Activated CD4-positive, alpha-beta T cell treated with anti-CD3 and anti-CD28 coated beads for 36 hours (primary cell): Measurements from ENCODE around the gene GFAP. TPM values are rescaled to one million over a fixed set of nuclear protein-coding genes. Genes with fewer than 3 reads are reported as not detected.
A peak's percentile ranks its signal among the peaks of the same experiment; 100 is the strongest.

Experiments used
- ATAC-seq: fragments of 200-7000 bp; cut with Tn5 transposase; one replicate; pipeline ENCODE4 v1.10.0; 2021; ENCODE audit warnings: mild to moderate bottlenecking, moderate library complexity
- CTCF ChIA-PET: fragments of 350-600 bp; sonication (Branson Sonifier 250); formaldehyde crosslinking; loops from one replicate; lab custom pipeline; 2021; ENCODE audit warnings: antibody characterized with exemption; lab: Charles Lee
- POLR2A ChIA-PET: fragments of 350-600 bp; sonication (Branson Sonifier 250); formaldehyde crosslinking; loops from one replicate; lab custom pipeline; 2021; ENCODE audit warnings: antibody characterized with exemption, inconsistent platforms; lab: Charles Lee
- DNase-seq: peaks from one replicate; pipeline ENCODE4 v3.0.0-alpha.2; 2020
- H3K27ac Mint-ChIP-seq: one replicate; pipeline ENCODE4 v1.8.0; 2021; ENCODE audit warnings: mixed read lengths
- H3K27me3 Mint-ChIP-seq: one replicate; pipeline ENCODE4 v1.8.0; 2021; ENCODE audit warnings: mixed read lengths
- H3K36me3 Mint-ChIP-seq: one replicate; pipeline ENCODE4 v1.8.0; 2021; ENCODE audit warnings: low read depth, mixed read lengths
- H3K4me1 Mint-ChIP-seq: one replicate; pipeline ENCODE4 v1.8.0; 2021; ENCODE audit warnings: mixed read lengths
- H3K4me3 Mint-ChIP-seq: one replicate; pipeline ENCODE4 v1.8.0; 2021; ENCODE audit warnings: mild to moderate bottlenecking, moderate library complexity, mixed read lengths
- H3K9me3 Mint-ChIP-seq: one replicate; pipeline ENCODE4 v1.8.0; 2021; ENCODE audit warnings: low read depth, mixed read lengths
- intact Hi-C, 2 experiments: fragments of 100-400 bp; cut with DNase I in 1 of 2; cut with micrococcal nuclease in 1 of 2; formaldehyde crosslinking; loops; one replicate each; pipeline versions ENCODE4 v1.14.2 to v1.15.1; 2022 to 2024; cut with DNase I, micrococcal nuclease
- total RNA-seq, 2 experiments: library from RNA; stranded (reverse); gene quantifications; one replicate each; pipeline ENCODE4 v1.2.3, GENCODE V29; 2021

The GFAP gene
- total RNA-seq, 2 experiments from 2014 or later, result not detected

DNA sequence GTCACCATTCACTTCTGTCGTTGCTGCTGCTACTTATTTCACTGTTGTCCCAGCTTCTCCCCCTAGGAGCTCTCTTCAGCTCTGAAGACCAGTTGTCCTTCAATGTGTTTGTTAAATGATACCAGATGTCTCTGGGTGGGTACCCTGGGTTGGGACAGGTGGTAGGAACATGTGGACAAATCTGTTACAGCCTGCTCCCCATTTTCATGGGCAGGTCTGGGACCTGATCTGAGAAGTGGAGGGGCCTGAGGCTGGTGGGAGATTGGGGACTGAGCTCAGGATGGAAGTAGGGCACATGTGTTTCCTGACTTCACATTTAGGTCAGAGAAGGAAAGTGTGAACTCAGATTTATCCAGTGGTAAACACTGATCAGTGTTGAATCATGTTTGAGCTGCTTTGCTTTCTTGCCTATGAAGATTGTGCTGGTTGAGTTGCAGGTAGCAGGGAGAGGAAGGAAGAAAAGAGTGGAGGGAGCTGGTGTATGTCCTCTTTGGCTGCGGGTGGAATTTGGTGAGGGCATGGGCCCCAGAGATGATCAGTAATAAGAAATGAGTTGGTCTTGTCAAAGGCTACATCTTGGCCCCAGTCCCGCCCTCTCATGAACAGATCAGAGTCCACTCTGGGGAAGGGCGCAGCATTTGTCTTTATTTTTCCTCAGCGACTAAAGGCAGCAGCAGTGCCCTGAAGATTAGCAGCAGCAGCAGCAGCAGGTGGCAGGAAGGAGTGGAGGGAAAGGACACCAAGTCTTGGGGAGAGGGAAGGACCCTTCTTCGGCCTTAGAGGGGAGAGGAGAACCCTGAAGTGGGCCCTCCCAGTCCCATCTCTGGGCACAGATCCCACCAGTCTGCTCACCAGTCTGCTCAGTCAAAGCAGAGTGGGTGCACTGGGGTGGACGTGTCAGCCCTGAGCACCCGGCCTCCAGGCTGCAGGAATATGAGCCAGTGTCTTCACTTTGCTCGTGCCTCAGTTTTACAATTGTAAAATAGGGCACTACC, 10.0 kb downstream of the GFAP start:
- intact Hi-C loops, result no loop called here
- H3K4me3 Mint-ChIP-seq, result no peak overlapping the region
- no peaks in the 10 kb centered on the region for H3K36me3 Mint-ChIP-seq
- no peak for ATAC-seq
- H3K27ac Mint-ChIP-seq, result no peak overlapping the region
- ChIA-PET CTCF (no interaction called here), POLR2A (no interaction called here)
- DNase-seq, result no peak
- H3K27me3 Mint-ChIP-seq, result no peaks in the 10 kb centered on the region
- peaks cover 1% of the 10 kb centered on the region for H3K4me1 Mint-ChIP-seq
- H3K9me3 Mint-ChIP-seq, result no peaks in the 10 kb centered on the region

DNA sequence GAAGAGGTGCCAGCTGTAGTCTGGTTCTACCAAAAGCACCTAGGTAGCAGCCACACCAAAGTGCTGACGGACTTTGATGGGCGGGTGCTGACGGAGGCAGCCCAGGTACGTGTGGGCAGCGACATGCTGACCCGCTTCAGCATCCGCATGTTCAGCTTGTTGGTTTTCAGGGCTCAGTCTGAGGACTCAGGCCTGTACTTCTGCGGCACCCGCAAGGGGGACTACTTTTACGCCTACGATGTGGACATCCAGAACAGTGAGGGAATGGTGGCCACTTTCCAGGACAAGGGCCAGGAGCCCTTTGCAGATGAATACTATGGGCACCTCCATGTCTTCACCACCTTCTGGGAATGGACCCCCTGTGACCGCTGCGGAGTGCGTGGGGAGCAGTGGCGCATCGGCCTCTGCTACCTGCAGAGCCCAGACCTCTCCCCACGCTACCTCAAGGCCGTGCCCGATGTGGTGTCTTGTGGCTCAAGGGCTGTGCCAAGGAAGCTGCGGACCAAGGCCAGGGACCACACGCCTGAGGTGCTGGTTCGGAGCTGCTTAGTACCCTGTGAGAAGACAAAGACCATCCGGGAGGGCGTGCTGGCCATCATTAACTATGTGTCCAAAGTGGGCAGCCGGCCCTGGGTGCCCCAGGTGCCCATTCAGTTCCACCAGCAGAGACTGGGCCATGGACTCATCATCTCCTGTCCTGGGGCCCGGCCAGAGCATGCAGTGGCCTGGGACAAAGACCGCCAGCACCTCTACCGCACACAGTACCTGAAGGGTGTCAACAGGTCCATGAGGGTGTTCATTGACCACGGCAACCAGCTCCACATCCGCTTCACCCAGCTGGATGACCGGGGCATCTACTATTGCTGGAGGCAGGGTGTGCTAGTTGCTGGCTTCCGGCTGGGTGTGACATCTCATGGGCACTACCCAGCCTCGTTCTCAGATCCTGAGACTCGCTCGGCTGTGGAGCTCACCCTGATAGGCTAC, 11.0 kb downstream of the GFAP start:
- Mint-ChIP-seq H3K36me3 (no peaks in the 10 kb centered on the region), H3K27ac (no peak overlapping the region), H3K4me3 (no peak overlapping the region), H3K4me1 (peaks cover 9% of the 10 kb centered on the region), H3K9me3 (no peaks in the 10 kb centered on the region), H3K27me3 (no peaks in the 10 kb centered on the region)
- intact Hi-C loops, result no loop called here
- DNase-seq, result no peak
- ChIA-PET POLR2A (no interaction called here), CTCF (no interaction called here)
- ATAC-seq, result no peak

- H3K4me3 Mint-ChIP-seq, result no peak overlapping the region
- H3K36me3 Mint-ChIP-seq, result peaks cover 4% of the 10 kb centered on the region
- no peak for DNase-seq
- no peaks in the 10 kb centered on the region for H3K9me3 Mint-ChIP-seq
- ChIA-PET CTCF (interaction anchor here (0.5 to 1.3 kb wide), 4 partner anchors 10 to 46 kb away, joined by 3 to 4 read pairs (median 4); no protein-coding TSS in a partner anchor), POLR2A (no interaction called here)
- H3K27ac Mint-ChIP-seq, result no peak overlapping the region
- no peaks in the 10 kb centered on the region for H3K27me3 Mint-ChIP-seq
- intact Hi-C loops, result no loop called here
- no peak for ATAC-seq
- peaks cover 15% of the 10 kb centered on the region for H3K4me1 Mint-ChIP-seq
These were observed 12.2 kb downstream of the GFAP start for GRCh38 chr17:44903012-44903685.

- H3K27me3 Mint-ChIP-seq, result no peaks in the 10 kb centered on the region
- H3K27ac Mint-ChIP-seq, result no peak overlapping the region
- no peaks in the 10 kb centered on the region for H3K9me3 Mint-ChIP-seq
- ChIA-PET POLR2A (no interaction called here), CTCF (interaction anchor here (0.5 to 1.3 kb wide), 6 partner anchors 11 to 94 kb away, joined by 3 to 4 read pairs (median 4); partner anchors contain the start of gene C1QL1)
- H3K4me1 Mint-ChIP-seq, result peaks cover 15% of the 10 kb centered on the region
- ATAC-seq (no peak), DNase-seq (no peak)
- H3K4me3 Mint-ChIP-seq, result no peak overlapping the region
- H3K36me3 Mint-ChIP-seq, result peaks cover 4% of the 10 kb centered on the region
- intact Hi-C loops, result no loop called here
These were observed 13.1 kb downstream of the GFAP start for GRCh38 chr17:44902135-44902760.

GRCh38 chr17:44901411-44901921, 13.8 kb downstream of the GFAP start:
- no peak overlapping the region for H3K27ac Mint-ChIP-seq
- H3K4me1 Mint-ChIP-seq, result peaks cover 19% of the 10 kb centered on the region
- H3K27me3 Mint-ChIP-seq, result no peaks in the 10 kb centered on the region
- POLR2A ChIA-PET, result no interaction called here
- H3K36me3 Mint-ChIP-seq, result peaks cover 6% of the 10 kb centered on the region
- intact Hi-C loops, result no loop called here
- no peak overlapping the region for H3K4me3 Mint-ChIP-seq
- CTCF ChIA-PET, result interaction anchor here (0.6 to 1.5 kb wide), 3 partner anchors 67 to 251 kb away, joined by 3 to 4 read pairs (median 3); partner anchors contain the start of gene C1QL1
- no peak for DNase-seq
- H3K9me3 Mint-ChIP-seq, result no peaks in the 10 kb centered on the region
- ATAC-seq, result no peak

DNA sequence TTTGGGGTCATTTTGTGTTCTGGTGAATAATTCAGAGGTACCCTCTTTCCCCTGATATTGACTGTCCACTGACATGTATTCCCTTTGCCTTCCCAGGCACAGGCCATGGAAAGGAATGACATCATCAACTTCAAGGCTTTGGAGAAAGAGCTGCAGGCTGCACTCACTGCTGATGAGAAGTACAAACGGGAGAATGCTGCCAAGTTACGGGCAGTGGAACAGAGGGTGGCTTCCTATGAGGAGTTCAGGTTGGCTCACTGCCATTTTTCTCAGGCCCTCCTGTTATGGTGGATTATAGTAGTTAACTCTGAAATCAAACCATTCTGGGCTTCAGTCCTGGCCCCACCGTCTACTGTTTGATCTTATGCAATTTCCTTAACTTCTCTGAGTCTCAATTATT, 14.4 kb downstream of the GFAP start:
- Mint-ChIP-seq H3K4me3 (no peak overlapping the region), H3K36me3 (peaks cover 9% of the 10 kb centered on the region), H3K9me3 (no peaks in the 10 kb centered on the region), H3K27ac (no peak overlapping the region), H3K27me3 (no peaks in the 10 kb centered on the region), H3K4me1 (peaks cover 22% of the 10 kb centered on the region)
- intact Hi-C loops, result no loop called here
- ChIA-PET CTCF (interaction anchor here (1.1 to 1.5 kb wide), 2 partner anchors 68 to 251 kb away, joined by 3 to 4 read pairs; partner anchors contain the start of gene C1QL1), POLR2A (no interaction called here)
- no peak for ATAC-seq
- no peak for DNase-seq

GRCh38 chr17:44899074-44899782, 16.1 kb downstream of the GFAP start, which contains the start of gene EFTUD2:
TSS of gene EFTUD2 (minus strand) at chr17:44899445. CDS start at chr17:44894521, 4,924 bp downstream.
- Mint-ChIP-seq H3K4me1 (peaks cover 26% of the 10 kb centered on the region), H3K36me3 (peaks cover 17% of the 10 kb centered on the region), H3K9me3 (no peaks in the 10 kb centered on the region), H3K27me3 (no peaks in the 10 kb centered on the region), H3K4me3 (peak within 1 kb of the TSS; percentile 98), H3K27ac (peak within 1 kb of the TSS; percentile 98)
- ChIA-PET POLR2A (interaction anchor here (0.5 to 1.3 kb wide), 4 partner anchors 21 to 249 kb away, joined by 3 to 4 read pairs (median 3); partner anchors contain the start of gene HEXIM1), CTCF (interaction anchor here (0.7 to 2.4 kb wide), 11 partner anchors 12 to 342 kb away, joined by 3 to 7 read pairs (median 3); partner anchors contain the start of genes ACBD4 and FZD2)
- DNase-seq (peak; percentile 95), ATAC-seq (peak; percentile 94)
- intact Hi-C loops, result loop anchor here (1.0 to 10.0 kb wide), 16 partner anchors 48 to 684 kb away; partner anchors contain the start of genes NMT1 (in 2 of the 2), ACBD4 (in 1 of the 2), C1QL1 (in 1 of the 2) and CCDC43 (in 1 of the 2)

- no peak for ATAC-seq
These were observed 16.6 kb downstream of the GFAP start for GRCh38 chr17:44898768-44899073.

GRCh38 chr17:44894642-44895041, 20.7 kb downstream of the GFAP start:
- ATAC-seq (no peak), DNase-seq (no peak)
- Mint-ChIP-seq H3K9me3 (no peaks in the 10 kb centered on the region), H3K27me3 (no peaks in the 10 kb centered on the region), H3K4me1 (peaks cover 27% of the 10 kb centered on the region), H3K27ac (no peak overlapping the region), H3K36me3 (peaks cover 32% of the 10 kb centered on the region), H3K4me3 (no peak overlapping the region)
- CTCF ChIA-PET, result interaction anchor here (0.6 to 2.0 kb wide), 5 partner anchors 16 to 1353 kb away, joined by 3 to 8 read pairs (median 4); no protein-coding TSS in a partner anchor
- POLR2A ChIA-PET, result no interaction called here
- intact Hi-C loops, result loop anchor here (5.0 to 10.0 kb wide), 3 partner anchors 78 to 680 kb away; partner anchors contain the start of gene UBTF (in 1 of the 2)

More at GRCh38 chr17:44898768-44899073, 16.6 kb downstream of the GFAP start:
- Mint-ChIP-seq H3K4me3 (peak overlapping the region; percentile 98), H3K9me3 (no peaks in the 10 kb centered on the region), H3K27ac (peak overlapping the region; percentile 98), H3K4me1 (peaks cover 26% of the 10 kb centered on the region), H3K36me3 (peaks cover 22% of the 10 kb centered on the region), H3K27me3 (no peaks in the 10 kb centered on the region)
- POLR2A ChIA-PET, result interaction anchor here (0.6 to 1.3 kb wide), 2 partner anchors 22 to 250 kb away, joined by 3 read pairs; partner anchors contain the start of gene HEXIM1
- no peak for DNase-seq
- intact Hi-C loops, result loop anchor here (1.0 to 10.0 kb wide), 16 partner anchors 49 to 684 kb away; partner anchors contain the start of genes NMT1 (in 2 of the 2), ACBD4 (in 1 of the 2), C1QL1 (in 1 of the 2) and CCDC43 (in 1 of the 2)
- CTCF ChIA-PET, result interaction anchor here (0.8 to 2.4 kb wide), 9 partner anchors 12 to 326 kb away, joined by 3 to 7 read pairs (median 4); partner anchors contain the start of gene ACBD4
